Ishikawa (cell line): ENCODE measurements around the gene N4BP2L2.

Experiments used
- CEBPB ChIP-seq: IDR thresholded peaks from 2 replicates; pipeline ENCODE4 v1.6.1; 2012
- CREB1 ChIP-seq: IDR thresholded peaks from 2 replicates; pipeline ENCODE4 v1.6.1; 2012; ENCODE audit warnings: low read depth
- EGR1 ChIP-seq: IDR thresholded peaks from 2 replicates; pipeline ENCODE4 v1.6.1; 2012
- EP300 ChIP-seq: IDR thresholded peaks from 2 replicates; pipeline ENCODE4 v1.6.1; 2012; ENCODE audit warnings: borderline replicate concordance
- FOXM1 ChIP-seq: IDR thresholded peaks from 2 replicates; pipeline ENCODE4 v1.6.1; 2012; ENCODE audit warnings: low read depth, borderline replicate concordance
- MAX ChIP-seq: IDR thresholded peaks from 2 replicates; pipeline ENCODE4 v1.6.1; 2012
- NFIC ChIP-seq: IDR thresholded peaks from 2 replicates; pipeline ENCODE4 v1.6.1; 2012
- RAD21 ChIP-seq: IDR thresholded peaks from 2 replicates; pipeline ENCODE4 v1.6.1; 2012; ENCODE audit warnings: low read depth
- REST ChIP-seq: IDR thresholded peaks from 2 replicates; pipeline ENCODE4 v1.6.1; 2012; ENCODE audit warnings: low read depth, mild to moderate bottlenecking
- TAF1 ChIP-seq: IDR thresholded peaks from 2 replicates; pipeline ENCODE4 v1.6.1; 2012; ENCODE audit warnings: low read depth, mild to moderate bottlenecking
- TCF12 ChIP-seq: IDR thresholded peaks from 2 replicates; pipeline ENCODE4 v1.6.1; 2012; ENCODE audit warnings: low read depth
- TEAD4 ChIP-seq: IDR thresholded peaks from 2 replicates; pipeline ENCODE4 v1.6.1; 2012
- USF1 ChIP-seq: IDR thresholded peaks from 2 replicates; pipeline ENCODE4 v1.6.1; 2012
- YY1 ChIP-seq: IDR thresholded peaks from 2 replicates; pipeline ENCODE4 v1.6.1; 2012; ENCODE audit warnings: low read depth
- ZBTB7A ChIP-seq: IDR thresholded peaks from 2 replicates; pipeline ENCODE4 v1.6.1; 2012; ENCODE audit warnings: low read depth

Gene N4BP2L2

GRCh38 chr13:32504876-32505275 lies 33.7 kb downstream of the N4BP2L2 start:
- TF ChIP-seq YY1: no peak
- no peak for TF ChIP-seq RAD21
- TF ChIP-seq REST: no peak
- TF ChIP-seq FOXM1: no peak
- TF ChIP-seq CREB1: no peak
- no peak for TF ChIP-seq USF1
- no peak for TF ChIP-seq EP300
- no peak for TF ChIP-seq CEBPB
- no peak for TF ChIP-seq TEAD4
- TF ChIP-seq NFIC: no peak
- TF ChIP-seq EGR1: no peak
- no peak for TF ChIP-seq TCF12
- no peak for TF ChIP-seq MAX

GRCh38 chr13:32504263-32504662 lies 34.3 kb downstream of the N4BP2L2 start:
- no peak for TF ChIP-seq EGR1
- TF ChIP-seq YY1: no peak
- TF ChIP-seq ZBTB7A: no peak
- no peak for TF ChIP-seq REST
- TF ChIP-seq CEBPB: no peak
- TF ChIP-seq MAX: no peak
- no peak for TF ChIP-seq TEAD4
- no peak for TF ChIP-seq EP300
- no peak for TF ChIP-seq FOXM1
- TF ChIP-seq CREB1: no peak
- no peak for TF ChIP-seq NFIC
- no peak for TF ChIP-seq TAF1
- no peak for TF ChIP-seq TCF12
- TF ChIP-seq USF1: no peak
- TF ChIP-seq RAD21: no peak

- TF ChIP-seq EGR1 (no peak), RAD21 (no peak), ZBTB7A (no peak), FOXM1 (no peak), EP300 (no peak), USF1 (no peak), TEAD4 (no peak), CEBPB (no peak), REST (no peak), TCF12 (no peak), NFIC (no peak), YY1 (no peak), TAF1 (no peak), MAX (no peak), CREB1 (no peak)
Measured at GRCh38 chr13:32503727-32504126, 34.9 kb downstream of the N4BP2L2 start.

GRCh38 chr13:32501064-32501463 lies 37.5 kb downstream of the N4BP2L2 start:
- TF ChIP-seq EP300 (no peak), MAX (no peak), CEBPB (no peak), NFIC (no peak), TAF1 (no peak), TEAD4 (no peak), TCF12 (no peak), RAD21 (no peak), ZBTB7A (no peak), USF1 (no peak), CREB1 (no peak)
